HG02938 (cell line): ENCODE data around the gene IPO7.

Experiments
- ATAC-seq: cut with Tn5 transposase; IDR thresholded peaks from one replicate; pipeline ENCODE4 v1.9.1; 2021; ENCODE audit warnings: mild to moderate bottlenecking, moderate library complexity; ENCODE audit not compliant: unreplicated experiment

Gene IPO7

DNA sequence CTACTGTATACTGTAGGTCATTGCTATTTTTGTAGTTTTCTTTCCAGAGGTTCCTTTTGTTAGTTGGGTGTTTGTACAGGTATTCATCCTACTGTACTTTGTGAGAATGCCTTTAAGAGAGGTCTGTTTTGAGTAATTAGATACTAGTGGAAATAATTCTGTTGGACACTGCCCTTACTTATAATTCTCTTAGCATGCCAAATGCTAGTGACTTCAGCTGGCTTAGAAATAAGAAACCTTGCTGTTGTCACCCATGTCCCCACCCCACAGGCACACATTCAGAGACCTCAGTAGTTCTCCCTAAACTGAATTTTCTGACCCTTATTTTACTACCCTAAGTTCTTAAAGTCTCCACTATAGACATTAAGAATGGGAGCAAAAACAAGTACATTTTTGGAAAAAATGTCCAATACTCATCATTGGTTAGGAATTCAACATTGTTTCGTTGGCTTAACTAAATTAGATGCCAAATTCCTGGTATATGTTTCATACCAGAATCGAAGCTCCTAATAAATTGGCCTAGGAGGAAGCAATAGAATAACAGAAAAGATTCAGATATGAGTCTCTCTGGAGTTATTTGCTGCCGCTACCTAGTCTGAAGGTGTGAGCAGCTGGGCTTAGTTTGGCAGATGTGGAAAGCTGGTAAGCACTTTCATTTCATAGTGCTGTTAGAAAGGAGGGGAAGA, 104.8 kb downstream of the IPO7 start:
- ATAC-seq = no peak

DNA sequence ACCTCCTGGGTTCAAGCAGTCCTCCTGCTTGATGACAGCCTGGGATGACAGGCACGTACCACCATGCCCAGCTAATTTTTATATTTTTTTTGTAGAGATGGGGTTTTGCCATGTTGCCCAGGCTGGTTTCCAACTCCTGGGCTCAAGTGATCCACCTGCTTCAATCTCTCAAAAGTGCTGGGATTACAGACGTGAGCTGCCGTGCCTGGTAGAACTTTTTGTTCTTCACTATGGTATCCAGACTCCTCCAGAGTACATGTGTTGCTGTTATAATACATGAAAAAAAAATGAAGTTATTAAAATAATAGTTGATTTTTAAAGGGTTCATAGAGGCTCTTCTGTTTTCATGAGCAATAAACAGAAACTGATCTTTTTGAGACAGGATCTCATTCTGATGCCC, 105.9 kb downstream of the IPO7 start:
- ATAC-seq = no peak

DNA sequence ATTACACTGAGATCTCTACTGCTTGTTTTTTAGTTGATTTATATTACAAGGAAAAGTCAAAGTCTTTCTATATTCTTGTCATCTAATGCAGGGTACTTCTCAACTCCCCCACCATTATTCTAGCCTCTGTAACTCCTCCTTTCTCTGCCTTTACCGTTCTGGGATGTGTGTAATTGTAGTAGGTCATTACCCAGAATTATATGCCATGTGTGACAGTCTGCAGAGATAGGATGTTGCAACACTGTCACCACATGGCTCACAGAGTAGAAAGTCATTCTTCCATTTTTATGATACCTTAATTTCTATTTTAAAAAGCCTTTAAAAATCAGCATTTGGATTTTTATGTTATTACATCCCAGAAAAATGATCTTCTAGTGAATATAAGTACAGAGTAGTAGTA, 109.0 kb downstream of the IPO7 start:
- ATAC-seq = no peak

DNA sequence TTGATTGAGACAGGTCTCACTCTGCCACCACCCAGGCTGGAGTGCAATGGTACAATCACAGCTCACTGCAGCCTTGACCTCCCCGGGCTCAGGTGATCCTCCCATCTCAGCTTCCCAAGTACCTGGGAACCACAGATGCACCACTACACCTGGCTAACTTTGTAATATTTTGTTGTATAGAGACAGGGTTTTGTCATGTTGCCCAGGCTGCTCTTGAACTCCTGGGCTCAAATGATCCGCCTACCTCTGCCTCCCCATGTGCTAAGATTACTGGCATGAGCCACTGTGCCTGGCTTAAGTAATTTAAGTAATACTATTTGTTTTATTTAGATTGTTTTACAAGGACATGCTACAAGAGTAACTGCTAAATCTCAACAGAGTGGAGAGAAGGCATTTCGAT, 109.9 kb downstream of the IPO7 start:
- no peak for ATAC-seq

DNA sequence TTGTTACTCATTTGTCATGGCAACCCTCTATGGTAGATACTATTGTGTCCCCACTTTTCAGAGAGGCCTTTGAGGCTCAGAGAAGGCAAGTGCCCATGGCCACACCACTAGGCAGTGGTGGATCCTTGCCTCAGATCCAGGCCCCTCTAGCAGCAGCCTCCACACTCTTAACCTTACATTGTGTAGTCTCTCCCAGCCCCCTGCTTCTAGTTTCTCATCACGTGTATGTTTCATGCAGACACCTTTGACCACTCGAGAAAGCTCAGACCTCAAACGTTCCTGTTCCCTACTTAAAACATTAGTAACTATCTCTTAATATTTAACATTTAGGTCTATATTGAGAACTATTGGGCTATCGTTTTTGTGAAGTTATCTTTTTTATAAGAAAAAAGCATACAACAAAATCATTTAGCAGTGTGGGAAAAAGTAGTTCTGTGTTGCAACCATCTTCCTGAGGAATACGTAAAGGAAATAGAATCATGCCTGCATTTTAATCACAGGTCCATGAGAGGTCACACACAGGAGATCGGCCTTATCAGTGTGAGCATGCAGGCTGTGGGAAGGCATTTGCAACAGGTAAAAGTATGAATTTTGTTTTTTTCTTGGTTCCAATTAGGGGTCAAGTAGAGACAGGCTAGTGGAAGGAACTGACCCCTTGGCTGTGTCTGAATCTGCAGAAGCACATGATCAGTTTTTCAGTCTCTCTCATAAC, 111.5 kb downstream of the IPO7 start:
- ATAC-seq = no peak
